Tibial artery (tissue), 4 donors: ENCODE measurements around the gene GPA33.

ENCODE experiments used
- DNase-seq, 2 donors: peaks; one replicate each; pipeline ENCODE4 v3.0.0-alpha.2; 2019
- H3K27ac ChIP-seq, 2 donors: fragments of 200-600 bp; sonication (generic) in 1 of 2; 1 replicate in 1 of 2; 2 replicates in 1 of 2; pipeline ENCODE4 v1.5.1; 2018 to 2019; ENCODE audit warnings: mild to moderate bottlenecking in 1 of 2
- H3K27me3 ChIP-seq, 2 donors: fragments of 200-600 bp; sonication (generic) in 1 of 2; one replicate each; pipeline versions ENCODE4 v1.5.1 to v1.6.0; 2016 to 2019
- H3K36me3 ChIP-seq, 3 donors: fragments of 200-600 bp; sonication (generic) in 2 of 3; one replicate each; pipeline ENCODE4 v1.5.1; 2016 to 2019; ENCODE audit warnings: mild to moderate bottlenecking in 2 of 3
- H3K4me1 ChIP-seq, 4 donors: fragments of 200-600 bp; sonication (generic) in 2 of 4; 1 replicate in 3 of 4; 2 replicates in 1 of 4; pipeline ENCODE4 v1.5.1; 2016 to 2019
- H3K4me3 ChIP-seq, 2 donors: fragments of 200-600 bp; sonication (generic) in 1 of 2; 1 replicate in 1 of 2; 2 replicates in 1 of 2; pipeline ENCODE4 v1.5.1; 2018 to 2019; ENCODE audit warnings: mild to moderate bottlenecking in 2 of 2
- H3K9me3 ChIP-seq, 3 donors: fragments of 200-600 bp; sonication (generic) in 1 of 3; one replicate each; pipeline ENCODE4 v1.5.1; 2016 to 2019
- CTCF ChIP-seq, 2 experiments: fragments of 200-600 bp in 1 of 2; fragments of 450-650 bp in 1 of 2; IDR thresholded peaks; one replicate each; pipeline ENCODE4 v1.5.1; 2017 to 2019; ENCODE audit warnings: antibody characterized with exemption in 2 of 2, mild to moderate bottlenecking in 1 of 2, moderate library complexity in 1 of 2
- intact Hi-C: fragments of 100-400 bp; cut with DNase I; formaldehyde crosslinking; loops from one replicate; pipeline ENCODE4 v1.15.0; 2023; ENCODE audit warnings: low total_unique reads

GPA33 gene

GRCh38 chr1:167117225-167117624, 27.0 kb upstream of the GPA33 start:
- Histone ChIP-seq H3K4me1 (peaks cover 0 to 8% (median 0%) of the 10 kb centered on the region in 4 donors), H3K9me3 (no peaks in the 10 kb centered on the region), H3K27ac (no peak overlapping the region), H3K4me3 (no peak overlapping the region), H3K27me3 (no peaks in the 10 kb centered on the region), H3K36me3 (no peaks in the 10 kb centered on the region)
- intact Hi-C loops: no loop called here
- TF ChIP-seq CTCF (IDR thresholded peaks at IDR 0.05): no peak
- DNase-seq: no peak

- Histone ChIP-seq H3K9me3 (no peaks in the 10 kb centered on the region), H3K4me3 (no peak overlapping the region), H3K27ac (no peak overlapping the region), H3K27me3 (no peaks in the 10 kb centered on the region), H3K36me3 (no peaks in the 10 kb centered on the region), H3K4me1 (peaks cover 0 to 2% (median 0%) of the 10 kb centered on the region in 4 donors)
- no peak for DNase-seq
- TF ChIP-seq CTCF (IDR thresholded peaks at IDR 0.05): no peak
- intact Hi-C loops: no loop called here
Observed at GRCh38 chr1:167116174-167116573, 26.0 kb upstream of the GPA33 start.

GRCh38 chr1:167115655-167116054, 25.5 kb upstream of the GPA33 start:
- Histone ChIP-seq H3K9me3 (peaks cover 0 to under 1% (median 0%) of the 10 kb centered on the region in 3 donors), H3K4me3 (no peak overlapping the region), H3K36me3 (no peaks in the 10 kb centered on the region), H3K4me1 (no peaks in the 10 kb centered on the region), H3K27me3 (no peaks in the 10 kb centered on the region), H3K27ac (no peak overlapping the region)
- DNase-seq: no peak
- no peak for TF ChIP-seq CTCF (IDR thresholded peaks at IDR 0.05)
- intact Hi-C loops: no loop called here

GRCh38 chr1:167114725-167115124, 24.5 kb upstream of the GPA33 start:
- intact Hi-C loops: no loop called here
- no peak for TF ChIP-seq CTCF (IDR thresholded peaks at IDR 0.05)
- no peaks in the 10 kb centered on the region for H3K36me3 ChIP-seq
- DNase-seq: no peak
- no peak overlapping the region for H3K27ac ChIP-seq
- no peaks in the 10 kb centered on the region for H3K27me3 ChIP-seq
- H3K9me3 ChIP-seq: peaks cover 0 to 5% (median 0%) of the 10 kb centered on the region in 3 donors
- H3K4me1 ChIP-seq: no peaks in the 10 kb centered on the region
- H3K4me3 ChIP-seq: no peak overlapping the region

GRCh38 chr1:167111868-167112709, 21.9 kb upstream of the GPA33 start:
- intact Hi-C loops: no loop called here
- Histone ChIP-seq H3K36me3 (no peaks in the 10 kb centered on the region), H3K4me3 (no peak overlapping the region), H3K4me1 (no peaks in the 10 kb centered on the region), H3K27ac (no peak overlapping the region), H3K9me3 (peaks cover 0 to 5% (median 0%) of the 10 kb centered on the region in 3 donors), H3K27me3 (no peaks in the 10 kb centered on the region)
- no peak for TF ChIP-seq CTCF (IDR thresholded peaks at IDR 0.05)
- DNase-seq: no peak
